ENCODE data around the gene TEX13B.

- TF ChIP-seq POLR2A (IDR thresholded peaks at IDR 0.05) (no peak), CTCF (IDR thresholded peaks at IDR 0.05) (no peak), EP300 (IDR thresholded peaks at IDR 0.05; ENCODE audit: low read depth) (no peak), POLR2AphosphoS5 (IDR thresholded peaks at IDR 0.05) (no peak)
Measured at GRCh38 chrX:108029928-108030711, 48.0 kb upstream of the TEX13B start.

Measured in transverse colon (tissue), 4 donors.